GM21717 (cell line): ENCODE measurements around the gene SMIM17.
"Not testable (repeated sequence)": the region's sequence is repeated elsewhere in the genome, so short reads cannot be mapped to it uniquely, and the experiment has no call there.

Source experiments
- ATAC-seq: cut with Tn5 transposase; IDR thresholded peaks from one replicate; pipeline ENCODE4 v1.9.1; 2021; ENCODE audit warnings: mild to moderate bottlenecking, moderate library complexity; ENCODE audit not compliant: unreplicated experiment

SMIM17 gene

GRCh38 chr19:56654151-56654550 lies 11.2 kb downstream of the SMIM17 start:
- no peak for ATAC-seq

GRCh38 chr19:56660381-56661107 lies 17.6 kb downstream of the SMIM17 start:
- no peak for ATAC-seq

GRCh38 chr19:56661248-56661647 lies 18.3 kb downstream of the SMIM17 start:
- no peak for ATAC-seq

- no peak for ATAC-seq
These were observed 21.1 kb downstream of the SMIM17 start for GRCh38 chr19:56663931-56664500.

GRCh38 chr19:56664511-56664910 lies 21.6 kb downstream of the SMIM17 start:
- no peak for ATAC-seq

GRCh38 chr19:56667311-56667870 lies 24.4 kb downstream of the SMIM17 start:
- no peak for ATAC-seq

GRCh38 chr19:56668676-56669075 lies 25.7 kb downstream of the SMIM17 start:
- ATAC-seq = no peak

- no peak for ATAC-seq
These were observed 27.5 kb downstream of the SMIM17 start for GRCh38 chr19:56670401-56670960.

- no peak for ATAC-seq
These were observed 28.1 kb downstream of the SMIM17 start for GRCh38 chr19:56670961-56671612.

- ATAC-seq = no peak
These were observed 28.6 kb downstream of the SMIM17 start, which contains the start of gene ZNF835 for GRCh38 chr19:56671613-56671994. Gene ZNF835 (minus strand): TSS chr19:56671757. CDS start chr19:56665198, 6,559 bp downstream.

GRCh38 chr19:56672610-56673009 lies 29.7 kb downstream of the SMIM17 start:
- not testable (repeated sequence) for ATAC-seq

- ATAC-seq = no peak
These were observed 35.2 kb downstream of the SMIM17 start for GRCh38 chr19:56678205-56678604.

GRCh38 chr19:56681702-56682101 lies 38.7 kb downstream of the SMIM17 start:
- no peak for ATAC-seq

GRCh38 chr19:56683116-56683515 lies 40.2 kb downstream of the SMIM17 start:
- ATAC-seq = no peak

- ATAC-seq = no peak
These were observed 44.1 kb downstream of the SMIM17 start for GRCh38 chr19:56687031-56687430.

- ATAC-seq = no peak
These were observed 46.2 kb downstream of the SMIM17 start for GRCh38 chr19:56689198-56689597.

- no peak for ATAC-seq
These were observed 47.7 kb downstream of the SMIM17 start for GRCh38 chr19:56690670-56691069.

- no peak for ATAC-seq
These were observed 49.4 kb downstream of the SMIM17 start for GRCh38 chr19:56692206-56692895.

- ATAC-seq = no peak
These were observed 56.6 kb downstream of the SMIM17 start for GRCh38 chr19:56699552-56699951.

- no peak for ATAC-seq
These were observed 58.9 kb downstream of the SMIM17 start for GRCh38 chr19:56701895-56702294.

- ATAC-seq = no peak
These were observed 63.0 kb downstream of the SMIM17 start for GRCh38 chr19:56705939-56706338.
